Measurements from ENCODE around the gene ULK1.

The ULK1 gene

DNA sequence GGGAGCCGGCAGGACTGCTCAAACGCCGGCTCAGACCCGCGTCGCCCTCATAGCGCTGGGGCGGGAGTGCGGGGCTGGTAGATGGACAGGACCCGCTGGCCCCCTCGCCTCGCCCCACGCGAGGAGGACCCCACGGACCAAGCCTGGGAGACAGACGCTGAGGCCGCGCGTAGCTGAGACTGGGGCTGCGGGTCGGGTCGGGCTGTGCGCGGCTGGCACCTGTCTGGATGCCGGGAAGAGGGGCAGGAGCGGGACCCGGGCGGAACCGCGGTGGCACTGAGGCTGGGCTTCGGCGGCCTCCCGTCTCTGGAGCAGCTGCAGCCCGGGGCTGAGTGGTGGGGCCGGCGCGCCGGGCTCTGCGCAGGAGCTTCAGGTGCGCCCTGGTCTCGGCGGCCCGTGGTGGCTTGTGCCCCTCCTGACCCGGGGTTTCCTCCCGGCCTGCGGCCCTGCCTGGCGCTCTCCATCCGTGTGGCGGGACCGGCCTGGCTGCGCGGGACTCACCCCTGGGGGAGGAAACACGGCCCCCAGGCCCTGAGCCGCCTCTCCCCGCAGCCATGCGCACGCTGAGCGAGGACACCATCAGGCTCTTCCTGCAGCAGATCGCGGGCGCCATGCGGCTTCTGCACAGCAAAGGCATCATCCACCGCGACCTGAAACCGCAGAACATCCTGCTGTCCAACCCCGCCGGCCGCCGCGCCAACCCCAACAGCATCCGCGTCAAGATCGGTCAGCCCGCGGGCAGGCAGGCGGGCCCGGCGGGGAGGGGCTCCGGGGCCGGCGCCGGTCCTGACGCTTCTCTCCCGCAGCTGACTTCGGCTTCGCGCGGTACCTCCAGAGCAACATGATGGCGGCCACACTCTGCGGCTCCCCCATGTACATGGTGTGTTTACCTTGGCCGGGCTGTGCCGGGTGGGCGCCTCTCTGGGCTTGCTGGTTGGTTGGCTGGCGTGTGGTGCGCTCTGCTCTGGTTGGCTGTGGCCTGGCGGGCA, 14.0 kb downstream of the ULK1 start:
- DNase-seq (ENCODE audit: low read depth), result no peak

DNA sequence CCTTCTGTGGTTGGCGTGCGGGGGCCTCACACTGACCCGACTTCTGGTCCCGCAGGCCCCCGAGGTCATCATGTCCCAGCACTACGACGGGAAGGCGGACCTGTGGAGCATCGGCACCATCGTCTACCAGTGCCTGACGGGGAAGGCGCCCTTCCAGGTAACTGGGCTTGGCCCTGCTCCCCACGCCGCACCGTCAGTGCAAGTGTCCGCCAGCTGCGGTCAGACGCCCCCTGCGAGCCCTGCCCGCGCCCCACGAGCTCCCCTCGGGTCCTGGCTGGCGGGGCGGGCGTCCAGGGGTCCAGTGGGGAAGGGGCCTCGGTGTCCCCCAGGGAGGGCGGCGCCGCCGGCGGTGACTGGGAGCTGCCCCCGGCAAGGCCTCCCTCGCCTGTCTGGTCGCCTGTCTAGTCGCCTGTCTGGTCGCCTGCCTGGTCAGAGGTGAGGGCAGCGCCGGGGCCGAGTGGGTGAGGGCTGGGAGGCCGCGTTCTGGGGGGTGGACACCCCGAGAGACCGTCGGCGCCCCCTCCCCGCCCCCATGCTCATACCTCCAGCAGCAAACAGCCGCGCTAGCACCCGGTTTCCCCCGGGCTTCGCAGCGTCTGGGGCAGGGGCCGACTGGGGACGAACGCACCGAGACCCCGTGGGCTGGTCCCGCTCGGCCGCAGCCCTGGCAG, 14.8 kb downstream of the ULK1 start:
- no peak for DNase-seq (ENCODE audit: low read depth)

DNA sequence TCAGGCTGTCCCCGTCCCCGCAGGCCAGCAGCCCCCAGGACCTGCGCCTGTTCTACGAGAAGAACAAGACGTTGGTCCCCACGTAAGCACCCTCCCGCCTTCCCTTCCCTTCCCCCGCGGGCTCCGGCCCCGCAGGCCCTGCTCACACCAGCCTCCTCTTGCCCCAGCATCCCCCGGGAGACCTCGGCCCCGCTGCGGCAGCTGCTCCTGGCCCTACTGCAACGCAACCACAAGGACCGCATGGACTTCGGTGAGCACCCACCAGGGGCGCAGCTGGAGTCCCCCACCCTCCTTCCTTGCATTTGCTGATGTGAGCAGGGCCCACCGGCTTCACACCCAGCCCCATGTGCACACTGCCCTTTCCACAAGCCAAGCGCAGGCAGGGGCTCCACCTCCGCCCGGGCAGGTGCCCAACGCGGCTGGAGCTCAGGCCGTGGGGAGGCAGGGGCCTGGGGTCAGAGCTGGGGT, 15.4 kb downstream of the ULK1 start:
- no peak for DNase-seq (ENCODE audit: low read depth)

DNA sequence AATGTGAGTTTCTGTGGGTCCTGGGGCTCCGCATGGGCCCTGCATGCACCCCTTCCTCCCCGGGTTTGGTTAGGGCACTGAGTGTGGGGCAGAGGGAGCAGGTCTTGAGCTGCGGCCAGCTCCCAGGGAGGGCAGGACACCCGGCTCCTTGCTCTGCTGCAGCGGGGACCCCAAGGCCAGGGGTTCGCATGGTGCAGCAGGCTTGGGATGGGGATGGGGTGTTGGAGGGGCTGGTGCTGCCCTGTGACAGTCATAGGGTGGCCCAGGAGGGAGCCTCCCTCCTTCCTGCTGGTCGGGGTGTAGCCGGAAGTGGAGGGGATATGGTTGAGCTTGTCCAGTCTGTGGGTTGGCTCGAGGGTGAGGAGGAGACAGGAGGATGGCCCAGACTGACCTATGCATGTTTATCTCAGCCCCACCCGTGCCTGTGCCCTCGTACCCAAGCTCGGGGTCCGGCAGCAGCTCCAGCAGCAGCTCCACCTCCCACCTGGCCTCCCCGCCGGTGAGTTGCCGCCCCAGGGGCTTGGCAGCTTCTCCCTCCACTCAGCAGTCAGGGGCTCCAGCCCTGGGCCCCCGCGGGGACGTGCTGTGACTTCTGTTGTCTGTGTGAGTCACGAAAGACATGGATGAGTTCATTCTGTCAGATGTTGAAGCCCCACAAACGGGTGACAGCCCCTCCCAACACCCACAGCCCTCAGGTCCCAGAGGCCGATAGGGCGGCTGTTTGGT, 16.0 kb downstream of the ULK1 start:
- no peak for DNase-seq (ENCODE audit: low read depth)

DNA sequence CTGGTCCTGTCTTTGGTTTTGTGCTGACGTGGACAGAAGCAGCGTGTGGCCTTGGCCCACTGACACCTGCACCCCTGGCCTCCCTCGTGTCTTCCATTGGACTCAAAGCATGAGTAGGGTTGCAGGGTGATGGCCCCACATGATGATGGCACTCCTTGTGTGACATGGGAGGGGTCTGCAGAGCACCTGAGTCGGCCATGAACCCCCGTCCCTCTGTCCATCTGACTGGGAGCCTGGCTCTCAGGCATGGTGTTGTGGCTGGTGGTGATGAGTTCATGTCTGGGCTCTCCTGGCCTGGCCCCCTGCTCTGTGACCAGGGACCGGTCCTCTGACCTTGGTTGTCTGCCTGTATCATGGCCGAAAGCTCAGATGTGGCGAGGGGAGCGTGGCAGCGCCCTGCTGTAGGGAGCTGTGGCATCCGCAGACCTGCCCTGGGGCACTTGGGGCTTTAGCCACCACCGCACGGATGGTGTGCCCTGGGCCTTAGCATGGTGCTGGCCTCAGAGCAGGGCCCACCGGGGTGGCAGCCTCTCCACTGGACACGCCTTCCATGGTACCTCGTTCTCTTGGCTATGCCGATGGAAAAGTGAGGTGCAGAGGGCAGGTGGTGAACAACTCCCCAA, 16.7 kb downstream of the ULK1 start:
- no peak for DNase-seq (ENCODE audit: low read depth)

DNA sequence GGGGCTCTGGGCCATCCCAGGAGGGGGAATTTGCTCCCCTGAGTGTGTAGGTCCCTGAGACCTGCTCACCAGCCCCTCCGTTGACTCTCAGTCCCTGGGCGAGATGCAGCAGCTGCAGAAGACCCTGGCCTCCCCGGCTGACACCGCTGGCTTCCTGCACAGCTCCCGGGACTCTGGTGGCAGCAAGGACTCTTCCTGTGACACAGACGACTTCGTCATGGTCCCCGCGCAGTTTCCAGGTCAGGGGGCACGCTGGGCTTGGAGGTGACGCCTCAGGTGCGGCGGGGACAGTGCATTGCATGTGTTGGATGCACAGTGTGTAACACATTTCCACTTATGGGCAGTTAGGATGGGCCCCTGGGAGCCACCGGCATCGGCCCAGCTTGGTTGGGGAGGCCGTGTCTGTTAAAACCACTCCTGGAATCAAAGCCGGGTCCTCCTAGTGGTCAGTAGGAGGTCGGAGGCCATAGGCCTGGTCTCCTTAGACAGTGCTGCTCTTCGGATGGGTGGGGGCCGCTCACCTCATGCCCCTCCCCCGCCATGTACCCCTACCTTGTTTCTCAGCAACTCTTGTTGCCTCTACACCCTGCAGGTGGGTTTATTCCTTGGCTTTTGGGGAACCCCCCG, 17.5 kb downstream of the ULK1 start:
- no peak for DNase-seq (ENCODE audit: low read depth)

DNA sequence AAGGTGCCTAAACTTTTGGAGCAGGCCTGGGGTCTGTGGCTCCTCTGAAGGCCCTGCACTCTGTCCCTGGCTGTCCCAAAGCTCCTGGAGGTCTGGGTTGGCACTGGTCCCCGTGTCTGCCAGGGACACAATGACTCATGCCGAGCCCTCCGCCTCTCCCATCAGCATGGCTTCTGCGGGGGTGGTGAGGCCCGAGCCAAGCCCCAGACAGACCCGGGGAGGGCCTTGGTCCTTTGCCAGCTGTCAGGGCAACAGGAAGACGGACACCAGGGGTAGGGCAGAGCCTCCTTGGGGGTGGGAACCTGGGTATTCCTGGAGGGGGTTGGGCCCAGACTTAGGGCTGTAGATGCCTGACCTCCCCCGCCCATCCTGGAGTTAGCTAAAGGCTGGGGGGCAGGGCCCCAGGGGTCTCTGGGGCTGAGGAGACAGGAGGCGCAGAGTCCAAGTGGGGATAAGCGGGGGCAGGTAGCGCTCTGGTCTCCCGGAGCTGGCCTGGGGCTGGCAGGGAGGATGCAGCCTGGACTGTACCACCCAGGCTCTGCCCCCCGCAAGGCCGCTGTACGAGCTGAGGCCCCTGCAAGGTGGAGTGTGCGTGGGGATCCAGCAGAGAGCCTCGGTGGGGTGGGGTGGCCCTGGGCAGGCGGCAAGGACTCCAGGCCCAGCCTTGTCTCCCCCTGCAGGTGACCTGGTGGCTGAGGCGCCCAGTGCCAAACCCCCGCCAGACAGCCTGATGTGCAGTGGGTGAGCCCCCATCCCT, 18.3 kb downstream of the ULK1 start:
- DNase-seq (ENCODE audit: low read depth), result no peak

DNA sequence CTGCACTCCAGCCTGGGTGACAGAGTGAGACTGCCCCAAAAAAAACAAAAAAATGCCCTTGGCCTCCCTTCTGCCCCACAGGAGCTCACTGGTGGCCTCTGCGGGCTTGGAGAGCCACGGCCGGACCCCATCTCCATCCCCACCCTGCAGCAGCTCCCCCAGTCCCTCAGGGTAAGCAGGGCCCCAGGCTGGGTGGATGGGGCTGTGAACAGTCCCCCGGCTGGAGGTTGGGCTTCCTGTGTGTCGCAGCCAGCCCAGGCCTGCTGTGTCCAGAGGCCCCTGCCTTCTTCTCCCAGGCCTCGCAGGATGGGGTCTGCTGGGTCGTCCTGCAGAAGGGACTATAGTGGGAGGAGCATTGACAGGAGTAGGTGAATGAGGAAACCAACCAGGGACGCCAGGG, 19.2 kb downstream of the ULK1 start:
- DNase-seq (ENCODE audit: low read depth), result no peak

DNA sequence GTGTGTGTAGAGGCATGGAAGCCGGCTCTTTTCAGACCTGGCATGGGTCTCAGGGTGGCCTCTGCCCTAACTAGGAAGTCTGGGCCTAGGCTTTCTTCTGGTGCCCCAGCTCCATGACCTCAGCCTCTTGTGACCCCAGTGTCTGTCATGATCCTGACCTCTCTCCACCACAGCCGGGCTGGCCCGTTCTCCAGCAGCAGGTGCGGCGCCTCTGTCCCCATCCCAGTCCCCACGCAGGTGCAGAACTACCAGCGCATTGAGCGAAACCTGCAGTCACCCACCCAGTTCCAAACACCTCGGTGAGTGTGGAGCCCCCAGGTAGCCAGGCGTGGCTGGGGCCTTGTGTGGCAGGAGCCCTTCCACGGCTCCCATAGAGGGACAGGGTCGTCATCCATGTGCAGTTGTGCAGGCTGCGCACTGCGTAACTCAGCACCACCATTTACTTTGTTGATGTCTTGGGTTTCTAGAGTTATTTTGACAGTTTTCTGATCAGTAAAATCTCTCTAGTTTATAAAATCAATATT, 19.8 kb downstream of the ULK1 start:
- no peak for DNase-seq (ENCODE audit: low read depth)

DNA sequence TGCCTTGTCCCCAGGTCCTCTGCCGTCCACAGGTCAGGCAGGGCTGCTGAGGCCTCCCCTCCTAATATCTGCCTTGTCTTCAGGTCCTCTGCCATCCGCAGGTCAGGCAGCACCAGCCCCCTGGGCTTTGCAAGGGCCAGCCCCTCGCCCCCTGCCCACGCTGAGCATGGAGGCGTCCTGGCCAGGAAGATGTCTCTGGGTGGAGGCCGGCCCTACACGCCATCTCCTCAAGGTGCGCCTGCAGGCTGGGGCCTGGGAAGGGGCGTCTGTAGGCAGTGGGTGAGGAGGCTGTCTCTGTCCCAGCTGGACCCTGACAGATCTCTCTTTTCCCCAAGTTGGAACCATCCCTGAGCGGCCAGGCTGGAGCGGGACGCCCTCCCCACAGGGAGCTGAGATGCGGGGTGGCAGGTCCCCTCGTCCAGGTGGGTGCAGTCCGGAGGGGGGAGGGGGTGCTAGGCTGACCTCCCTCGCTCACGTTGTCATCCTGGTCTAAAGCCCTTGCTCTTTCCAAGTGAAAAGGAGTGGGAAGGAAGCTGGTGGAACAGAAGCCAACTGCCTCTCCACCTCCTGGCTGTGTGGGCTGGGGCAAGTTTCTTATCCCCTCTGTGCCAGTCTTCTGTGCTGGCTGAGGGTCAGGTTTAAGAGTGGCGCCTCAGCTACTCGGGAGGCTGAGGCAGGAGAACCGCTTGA, 20.7 kb downstream of the ULK1 start:
- DNase-seq (ENCODE audit: low read depth), result no peak

DNA sequence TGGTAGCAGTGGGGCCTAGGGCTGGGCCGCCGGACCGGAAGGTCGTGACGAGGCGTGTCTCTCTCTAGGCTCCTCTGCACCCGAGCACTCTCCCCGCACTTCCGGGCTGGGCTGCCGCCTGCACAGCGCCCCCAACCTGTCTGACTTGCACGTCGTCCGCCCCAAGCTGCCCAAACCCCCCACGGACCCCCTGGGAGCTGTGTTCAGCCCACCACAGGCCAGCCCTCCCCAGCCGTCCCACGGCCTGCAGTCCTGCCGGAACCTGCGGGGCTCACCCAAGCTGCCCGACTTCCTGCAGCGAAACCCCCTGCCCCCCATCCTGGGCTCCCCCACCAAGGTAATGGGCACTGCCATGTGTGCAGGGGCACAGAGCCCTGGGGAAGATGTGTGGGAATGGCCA, 21.4 kb downstream of the ULK1 start:
- DNase-seq (ENCODE audit: low read depth), result no peak

DNA sequence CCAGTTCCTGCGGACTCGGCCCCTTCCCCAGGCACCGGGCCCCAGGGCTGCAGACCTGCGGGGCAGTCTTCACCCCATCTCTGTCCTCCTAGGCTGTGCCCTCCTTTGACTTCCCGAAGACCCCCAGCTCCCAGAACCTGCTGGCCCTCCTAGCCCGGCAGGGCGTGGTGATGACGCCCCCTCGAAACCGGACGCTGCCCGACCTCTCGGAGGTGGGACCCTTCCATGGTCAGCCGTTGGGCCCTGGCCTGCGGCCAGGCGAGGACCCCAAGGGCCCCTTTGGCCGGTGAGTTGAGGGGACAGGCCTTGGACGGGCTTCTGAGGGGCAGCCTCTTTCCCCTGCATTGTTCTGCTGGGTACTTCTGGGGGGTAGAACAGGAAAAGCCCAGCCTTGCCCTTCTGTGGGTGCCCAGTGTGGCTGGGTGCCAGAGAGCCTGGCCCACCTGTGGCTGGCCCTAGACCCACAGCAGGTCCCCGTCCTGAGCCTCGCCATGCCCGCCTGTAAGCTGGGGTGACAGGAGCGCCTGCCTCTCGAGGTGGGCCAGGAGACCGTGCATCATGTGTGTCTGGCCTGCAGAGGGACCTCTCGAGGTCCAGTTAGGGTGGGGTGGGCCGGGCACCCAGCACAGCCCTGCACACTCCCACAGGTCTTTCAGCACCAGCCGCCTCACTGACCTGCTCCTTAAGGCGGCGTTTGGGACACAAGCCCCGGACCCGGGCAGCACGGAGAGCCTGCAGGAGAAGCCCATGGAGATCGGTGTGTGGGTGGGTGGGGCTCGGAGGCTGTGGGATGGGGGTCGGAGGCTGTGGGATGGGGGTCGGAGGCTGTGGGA, 22.1 kb downstream of the ULK1 start:
- no peak for DNase-seq (ENCODE audit: low read depth)

DNA sequence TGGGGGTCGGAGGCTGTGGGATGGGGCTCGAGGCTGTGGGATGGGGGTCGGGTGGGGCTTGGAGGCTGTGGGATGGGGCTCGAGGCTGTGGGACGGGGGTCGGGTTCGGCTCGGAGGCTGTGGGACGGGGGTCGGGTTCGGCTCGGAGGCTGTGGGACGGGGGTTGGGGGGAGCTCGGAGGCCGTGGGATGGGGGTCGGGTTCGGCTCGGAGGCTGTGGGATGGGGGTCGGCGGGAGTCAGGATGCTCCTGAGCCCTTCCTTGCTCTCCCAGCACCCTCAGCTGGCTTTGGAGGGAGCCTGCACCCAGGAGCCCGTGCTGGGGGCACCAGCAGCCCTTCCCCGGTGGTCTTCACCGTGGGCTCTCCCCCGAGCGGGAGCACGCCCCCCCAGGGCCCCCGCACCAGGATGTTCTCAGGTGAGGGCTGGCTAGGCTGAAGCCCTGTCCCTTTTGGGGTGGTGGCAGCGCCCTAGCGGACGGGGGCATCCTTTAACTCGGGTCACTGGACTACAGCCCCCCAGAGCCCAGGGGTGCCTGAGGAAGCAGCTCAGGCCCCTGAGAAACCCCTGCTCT, 22.8 kb downstream of the ULK1 start:
- no peak for DNase-seq (ENCODE audit: low read depth)

DNA sequence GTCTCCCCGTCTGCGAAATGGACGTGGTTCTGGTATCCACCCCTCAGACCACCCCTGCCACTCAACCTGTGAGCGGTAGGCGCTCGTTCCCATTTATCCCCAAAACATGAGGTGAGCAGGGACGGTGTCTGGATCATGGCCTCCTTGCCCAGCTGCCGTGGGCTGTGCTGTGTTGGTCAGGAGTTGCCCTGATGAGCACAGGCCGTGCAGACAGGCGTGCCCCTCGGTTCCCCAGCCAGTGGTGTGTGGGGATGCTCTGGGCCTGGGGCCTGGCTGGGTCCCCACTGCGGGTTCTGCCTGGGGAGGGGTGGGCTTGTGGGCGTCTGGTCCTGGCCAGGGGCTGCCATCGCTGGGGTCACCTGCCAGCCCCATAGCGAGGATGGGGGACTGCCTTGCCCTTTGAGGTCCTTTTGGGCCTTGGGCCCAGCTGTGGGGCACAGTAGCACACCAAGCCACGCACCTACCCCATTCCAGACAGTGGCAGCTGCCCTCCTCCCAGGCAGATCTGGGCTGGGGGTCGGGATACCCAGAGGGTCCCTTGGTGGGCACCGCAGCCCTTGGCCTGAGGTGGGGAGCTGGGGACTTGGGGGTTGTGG, 23.4 kb downstream of the ULK1 start:
- no peak for DNase-seq (ENCODE audit: low read depth)

DNA sequence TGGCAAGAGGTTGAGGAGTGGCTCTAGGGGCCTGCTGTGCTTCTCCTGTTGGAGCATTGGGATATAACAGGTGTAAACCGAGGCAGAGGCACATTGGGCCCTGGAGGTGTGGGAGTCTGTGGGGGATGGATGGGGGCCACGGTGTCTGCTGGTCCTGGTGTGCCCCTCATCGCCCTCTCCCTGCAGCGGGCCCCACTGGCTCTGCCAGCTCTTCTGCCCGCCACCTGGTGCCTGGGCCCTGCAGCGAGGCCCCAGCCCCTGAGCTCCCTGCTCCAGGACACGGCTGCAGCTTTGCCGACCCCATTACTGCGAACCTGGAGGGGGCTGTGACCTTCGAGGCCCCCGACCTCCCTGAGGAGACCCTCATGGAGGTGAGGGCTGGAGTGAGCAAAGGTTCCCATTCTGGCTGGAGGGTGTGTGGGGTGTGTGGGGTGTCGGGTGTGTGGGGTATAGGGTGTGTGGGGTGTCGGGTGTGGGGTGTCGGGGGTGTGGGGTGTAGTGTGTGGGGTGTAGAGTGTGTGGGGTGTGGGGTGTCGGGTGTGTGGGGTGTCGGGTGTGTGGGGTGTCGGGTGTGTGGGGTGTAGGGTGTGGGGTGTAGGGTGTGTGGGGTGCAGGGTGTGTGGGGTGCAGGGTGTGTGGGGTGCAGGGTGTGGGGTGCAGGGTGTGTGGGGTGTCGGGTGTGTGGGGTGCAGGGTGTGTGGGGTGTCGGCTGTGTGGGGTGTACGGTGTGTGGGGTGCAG, 24.1 kb downstream of the ULK1 start:
- no peak for DNase-seq (ENCODE audit: low read depth)

DNA sequence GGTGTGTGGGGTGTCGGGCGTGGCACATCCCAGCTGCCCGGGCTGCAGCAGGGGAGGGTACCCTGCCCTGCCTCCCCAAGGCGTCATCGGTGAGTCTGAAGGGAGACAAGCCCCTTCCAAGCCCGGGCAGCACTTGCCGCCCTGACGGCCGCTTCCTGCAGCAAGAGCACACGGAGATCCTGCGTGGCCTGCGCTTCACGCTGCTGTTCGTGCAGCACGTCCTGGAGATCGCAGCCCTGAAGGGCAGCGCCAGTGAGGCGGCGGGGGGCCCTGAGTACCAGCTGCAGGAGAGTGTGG, 24.6 kb downstream of the ULK1 start:
- no peak for DNase-seq (ENCODE audit: low read depth)

DNA sequence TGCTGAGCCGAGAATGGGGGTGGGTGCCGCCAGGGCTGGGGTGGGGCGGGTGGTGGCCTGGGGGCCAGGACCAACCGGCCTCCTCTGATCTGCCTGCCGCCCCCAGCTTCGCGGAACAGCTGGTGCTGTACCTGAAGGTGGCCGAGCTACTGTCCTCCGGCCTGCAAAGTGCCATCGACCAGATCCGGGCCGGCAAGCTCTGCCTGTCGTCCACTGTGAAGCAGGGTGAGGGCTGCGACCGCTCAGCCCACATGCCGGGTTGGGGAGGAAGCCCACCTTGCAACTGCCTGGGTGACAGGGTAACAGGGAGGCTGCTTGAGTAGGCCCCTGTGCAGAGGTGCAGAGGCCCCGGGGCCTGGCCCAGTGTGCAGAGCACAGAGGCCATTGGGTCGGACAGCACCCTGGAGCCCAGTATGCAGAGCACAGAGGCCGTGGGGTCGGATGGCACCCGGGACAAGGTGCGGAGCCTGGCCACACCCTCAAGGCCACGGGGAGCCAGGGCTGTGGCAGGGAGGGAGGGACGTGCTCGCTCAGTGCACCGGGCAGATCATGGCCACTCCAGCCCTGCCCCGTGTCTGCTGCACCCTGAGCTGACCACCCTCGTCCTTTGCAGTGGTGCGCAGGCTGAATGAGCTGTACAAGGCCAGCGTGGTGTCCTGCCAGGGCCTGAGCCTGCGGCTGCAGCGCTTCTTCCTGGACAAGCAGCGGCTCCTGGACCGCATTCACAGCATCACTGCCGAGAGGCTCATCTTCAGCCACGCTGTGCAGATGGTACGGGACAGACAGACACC, 25.1 kb downstream of the ULK1 start:
- no peak for DNase-seq (ENCODE audit: low read depth)
